Activated CD4-positive, CD25-positive, alpha-beta regulatory T cell treated with anti-CD3 and anti-CD28 coated beads, Interleukin-2, amount 50 U/mL, for 24 hours (primary cell): ENCODE results near the gene IGDCC3.

Source experiments
- ATAC-seq, 2 donors: fragments of 150-1000 bp; cut with Tn5 transposase; one replicate each; pipeline ENCODE4 v1.10.0; 2021; ENCODE audit warnings: mild to moderate bottlenecking in 1 of 2, moderate library complexity in 1 of 2

Gene IGDCC3

GRCh38 chr15:65285291-65286068 is 92.3 kb downstream of the IGDCC3 start:
- ATAC-seq, result no peak

- ATAC-seq, result no peak
Measured at GRCh38 chr15:65278480-65278879, 99.3 kb downstream of the IGDCC3 start.
